ENCODE data around the gene ASTN1. TPM values are rescaled to one million over a fixed set of nuclear protein-coding genes. Genes with fewer than 3 reads are reported as not detected.

ASTN1 gene
- total RNA-seq, 6 experiments from 2014 or later, result not detected

DNA sequence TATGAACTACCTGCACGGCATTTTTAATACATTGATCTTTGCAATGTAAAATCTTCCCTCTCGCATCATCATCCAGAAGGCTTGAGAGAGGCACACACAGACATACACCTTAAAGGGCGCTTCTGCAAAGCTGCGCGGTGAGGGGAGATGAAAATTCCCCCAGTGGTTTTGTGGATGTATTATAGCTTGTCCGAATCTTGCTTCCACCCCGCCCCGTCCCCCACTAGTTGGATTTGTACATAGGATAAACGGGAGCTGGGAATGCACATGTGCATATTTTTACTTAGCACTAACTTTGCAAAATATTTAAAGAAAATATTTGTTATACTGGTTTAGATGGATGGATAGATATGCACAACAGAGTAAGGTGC lies 542 bp upstream of the ASTN1 start:
- Mint-ChIP-seq H3K27ac (no peak overlapping the region), H3K9me3 (no peaks in the 10 kb centered on the region), H3K27me3 (ENCODE audit: insufficient read depth) (peaks cover 6% of the 10 kb centered on the region; the same call in 1 of the 2 replicates), H3K4me3 (no peak overlapping the region), H3K36me3 (ENCODE audit: low read depth) (no peaks in the 10 kb centered on the region), H3K4me1 (ENCODE audit: low read depth) (no peaks in the 10 kb centered on the region)
- no peak for DNase-seq
- TF ChIP-seq, protein P1, sequence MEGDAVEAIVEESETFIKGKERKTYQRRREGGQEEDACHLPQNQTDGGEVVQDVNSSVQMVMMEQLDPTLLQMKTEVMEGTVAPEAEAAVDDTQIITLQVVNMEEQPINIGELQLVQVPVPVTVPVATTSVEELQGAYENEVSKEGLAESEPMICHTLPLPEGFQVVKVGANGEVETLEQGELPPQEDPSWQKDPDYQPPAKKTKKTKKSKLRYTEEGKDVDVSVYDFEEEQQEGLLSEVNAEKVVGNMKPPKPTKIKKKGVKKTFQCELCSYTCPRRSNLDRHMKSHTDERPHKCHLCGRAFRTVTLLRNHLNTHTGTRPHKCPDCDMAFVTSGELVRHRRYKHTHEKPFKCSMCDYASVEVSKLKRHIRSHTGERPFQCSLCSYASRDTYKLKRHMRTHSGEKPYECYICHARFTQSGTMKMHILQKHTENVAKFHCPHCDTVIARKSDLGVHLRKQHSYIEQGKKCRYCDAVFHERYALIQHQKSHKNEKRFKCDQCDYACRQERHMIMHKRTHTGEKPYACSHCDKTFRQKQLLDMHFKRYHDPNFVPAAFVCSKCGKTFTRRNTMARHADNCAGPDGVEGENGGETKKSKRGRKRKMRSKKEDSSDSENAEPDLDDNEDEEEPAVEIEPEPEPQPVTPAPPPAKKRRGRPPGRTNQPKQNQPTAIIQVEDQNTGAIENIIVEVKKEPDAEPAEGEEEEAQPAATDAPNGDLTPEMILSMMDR (IDR thresholded peaks at IDR 0.05), result no peak

DNA sequence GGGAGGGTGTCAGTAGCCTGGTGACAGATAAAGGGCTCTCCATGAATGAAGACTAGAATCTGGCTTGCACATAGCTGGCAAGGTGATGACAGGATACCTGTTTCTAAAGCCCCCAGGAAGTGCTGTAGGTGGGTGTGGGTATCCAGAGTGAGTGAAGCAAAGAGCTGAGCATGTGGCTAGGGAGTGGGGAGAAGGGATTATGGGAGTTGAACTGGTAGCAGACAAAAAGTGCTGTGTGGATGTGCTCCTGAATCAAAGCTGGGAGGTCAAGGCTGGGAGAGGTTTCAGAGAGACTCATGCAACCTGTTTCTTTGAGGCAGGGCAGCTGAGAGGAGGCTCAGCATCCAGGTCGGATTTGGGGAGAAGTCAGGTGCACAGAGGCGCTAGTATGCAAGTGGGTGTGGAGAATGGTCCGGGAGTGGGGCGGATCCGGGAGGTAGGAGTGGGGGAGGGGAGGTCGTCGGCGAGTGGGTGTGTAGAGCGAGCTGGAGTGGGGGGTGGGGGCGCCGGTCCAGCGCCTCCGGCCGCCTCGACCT lies 600 bp downstream of the ASTN1 start:
- Mint-ChIP-seq H3K27me3 (ENCODE audit: insufficient read depth) (peaks cover 6% of the 10 kb centered on the region; the same call in 1 of the 2 replicates), H3K27ac (no peak overlapping the region), H3K4me3 (peak overlapping the region; percentile 46)

DNA sequence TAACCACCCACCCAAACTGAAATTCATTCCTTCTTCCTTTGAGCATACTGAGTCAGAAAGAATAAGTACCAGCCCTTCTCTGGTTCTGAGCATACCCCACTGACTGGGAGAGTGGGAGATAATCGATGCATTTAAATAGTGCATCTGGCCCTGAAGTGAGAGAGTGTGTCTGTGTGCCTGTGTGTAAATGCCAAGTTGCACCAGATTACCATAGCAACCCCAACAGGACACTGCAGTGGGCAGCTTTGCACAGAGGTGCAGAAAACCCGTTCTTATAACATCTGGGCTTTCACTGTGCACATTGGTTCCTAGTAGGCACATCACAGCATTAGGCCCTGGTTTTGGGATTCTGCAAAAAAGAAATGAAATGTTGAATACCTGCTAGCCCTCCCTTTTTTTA lies 2.3 kb downstream of the ASTN1 start:
- H3K27me3 Mint-ChIP-seq (ENCODE audit: insufficient read depth), result peaks cover 6% of the 10 kb centered on the region; the same call in 1 of the 2 replicates
- no peak overlapping the region for H3K27ac Mint-ChIP-seq
- H3K4me1 Mint-ChIP-seq (ENCODE audit: low read depth), result no peaks in the 10 kb centered on the region
- H3K36me3 Mint-ChIP-seq (ENCODE audit: low read depth), result no peaks in the 10 kb centered on the region
- no peak for DNase-seq
- H3K9me3 Mint-ChIP-seq, result no peaks in the 10 kb centered on the region
- TF ChIP-seq, protein P1 (IDR thresholded peaks at IDR 0.05), result no peak
- H3K4me3 Mint-ChIP-seq, result no peak overlapping the region

More for the DNA sequence above, 600 bp downstream of the ASTN1 start:
- no peaks in the 10 kb centered on the region for H3K36me3 Mint-ChIP-seq (ENCODE audit: low read depth)
- H3K4me1 Mint-ChIP-seq (ENCODE audit: low read depth), result no peaks in the 10 kb centered on the region
- DNase-seq, result no peak
- no peaks in the 10 kb centered on the region for H3K9me3 Mint-ChIP-seq
- TF ChIP-seq, protein P1 (IDR thresholded peaks at IDR 0.05), result no peak

DNA sequence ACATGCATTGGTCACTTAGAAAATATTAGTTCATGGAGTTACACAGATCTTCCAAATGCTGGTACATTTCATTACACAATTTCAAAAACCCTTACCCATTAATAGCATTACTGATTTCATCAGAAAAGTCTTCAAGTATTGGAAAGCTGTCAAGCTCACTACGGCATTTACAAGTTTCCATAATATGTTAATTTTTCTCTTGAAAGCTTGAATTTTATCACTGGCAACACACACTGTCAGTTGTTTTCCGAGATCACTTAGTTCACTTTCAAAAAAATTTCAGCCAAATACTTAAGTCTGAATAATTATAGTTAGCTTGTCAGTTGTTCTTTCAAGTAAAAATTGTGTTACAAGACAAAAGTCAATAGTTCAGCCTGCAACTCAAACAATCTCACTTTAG lies 18.0 kb downstream of the ASTN1 start:
- H3K4me1 Mint-ChIP-seq (ENCODE audit: low read depth), result no peaks in the 10 kb centered on the region
- no peak overlapping the region for H3K27ac Mint-ChIP-seq
- peaks cover 2% of the 10 kb centered on the region for H3K9me3 Mint-ChIP-seq
- H3K36me3 Mint-ChIP-seq (ENCODE audit: low read depth), result no peaks in the 10 kb centered on the region
- H3K27me3 Mint-ChIP-seq (ENCODE audit: insufficient read depth), result no peaks in the 10 kb centered on the region
- no peak overlapping the region for H3K4me3 Mint-ChIP-seq
- DNase-seq, result no peak
- TF ChIP-seq, protein P1 (IDR thresholded peaks at IDR 0.05), result no peak

DNA sequence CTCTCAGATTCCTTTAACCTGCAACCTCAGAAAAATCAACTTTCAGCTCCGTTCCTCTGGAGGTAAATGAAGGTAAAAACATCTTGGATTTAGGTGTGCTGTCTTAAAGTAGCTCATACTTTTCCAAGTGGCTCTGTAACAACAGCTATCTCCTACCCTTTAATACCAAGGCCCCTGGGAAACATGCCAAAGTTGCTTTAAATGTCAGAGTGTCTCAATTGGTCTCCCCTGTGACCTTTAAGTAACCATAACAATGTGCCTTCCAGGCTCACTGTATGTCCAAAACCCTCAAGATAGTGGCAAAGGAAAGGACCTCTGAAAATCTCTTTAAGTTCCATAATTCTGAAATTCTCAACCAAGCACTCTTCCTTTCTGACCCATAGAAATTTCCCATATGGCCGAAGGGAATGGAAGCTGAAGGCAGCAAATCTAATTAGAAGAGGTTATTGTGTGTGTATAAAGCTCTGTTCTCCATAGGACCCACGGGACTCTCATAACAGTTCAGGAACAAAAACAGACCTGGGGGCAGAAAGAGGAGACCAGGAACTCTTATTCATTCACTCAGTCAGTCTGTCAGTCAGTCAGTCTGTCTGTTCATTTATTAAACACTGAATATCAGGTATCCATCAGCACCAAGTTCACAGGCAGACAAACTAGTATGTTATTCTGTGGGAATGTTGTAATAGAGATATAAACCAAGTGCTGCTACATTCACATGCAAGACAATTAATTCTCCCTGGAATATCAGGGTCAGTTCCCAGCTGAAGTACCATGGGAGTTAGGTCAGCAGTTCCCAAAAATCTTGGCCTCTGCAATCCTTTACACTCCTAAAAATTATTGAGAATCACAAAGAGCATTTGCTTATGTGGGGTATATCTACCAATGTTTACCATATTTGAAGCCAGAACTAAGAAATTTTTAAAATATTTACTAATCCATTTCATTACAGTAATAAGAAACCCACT lies 19.1 kb downstream of the ASTN1 start:
- H3K9me3 Mint-ChIP-seq, result peaks cover 11% of the 10 kb centered on the region
- TF ChIP-seq, protein P1 (IDR thresholded peaks at IDR 0.05), result no peak
- no peaks in the 10 kb centered on the region for H3K4me1 Mint-ChIP-seq (ENCODE audit: low read depth)
- H3K4me3 Mint-ChIP-seq, result no peak overlapping the region
- H3K36me3 Mint-ChIP-seq (ENCODE audit: low read depth), result no peaks in the 10 kb centered on the region
- H3K27ac Mint-ChIP-seq, result no peak overlapping the region
- no peaks in the 10 kb centered on the region for H3K27me3 Mint-ChIP-seq (ENCODE audit: insufficient read depth)
- DNase-seq, result no peak

All from HFFc6 (cell line).